HG02852 (cell line): ENCODE results near the gene CHST11.

Experiments used
- ATAC-seq: cut with Tn5 transposase; IDR thresholded peaks from one replicate; pipeline ENCODE4 v1.9.1; 2021; ENCODE audit warnings: mild to moderate bottlenecking, moderate library complexity; ENCODE audit not compliant: unreplicated experiment

CHST11 gene

DNA sequence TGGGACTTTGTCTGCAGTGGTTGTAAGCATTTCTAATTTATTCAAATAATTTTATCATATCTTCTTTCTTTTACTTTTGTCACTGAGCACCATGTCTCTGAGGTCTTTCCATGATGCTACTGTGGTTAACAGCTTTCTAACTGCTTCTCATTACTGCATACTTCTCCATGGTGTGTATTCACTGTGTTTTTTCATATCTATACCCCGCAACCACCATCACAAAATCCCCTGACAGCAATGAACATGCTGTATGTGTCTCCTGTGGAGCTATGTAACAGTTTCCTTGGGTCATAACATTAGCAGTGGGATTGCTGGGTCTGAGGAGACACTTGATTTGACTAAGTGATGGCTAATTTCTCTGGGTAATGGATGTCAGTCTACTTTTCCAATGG is 29.2 kb upstream of the CHST11 start:
- ATAC-seq = no peak

GRCh38 chr12:104433061-104433460 is 23.7 kb upstream of the CHST11 start:
- no peak for ATAC-seq

DNA sequence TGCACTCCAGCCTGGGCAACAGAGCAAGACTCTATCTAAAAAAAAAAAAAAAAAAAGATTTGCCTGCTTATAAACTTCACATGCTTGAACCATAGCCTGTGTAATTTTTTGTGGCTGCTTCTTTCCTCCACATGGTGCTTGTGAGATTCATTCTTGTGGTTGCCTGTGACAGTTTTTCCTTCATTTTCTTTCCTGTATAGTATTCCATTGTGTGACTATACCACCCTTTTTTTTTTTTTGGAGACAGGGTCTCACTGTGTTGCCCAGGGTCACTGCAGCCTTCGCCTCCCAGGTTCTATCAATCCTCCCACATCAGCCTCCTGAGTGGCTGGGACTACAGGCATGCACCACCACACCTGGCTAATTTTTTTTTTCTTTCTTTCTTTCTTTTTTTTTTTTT is 22.6 kb upstream of the CHST11 start:
- ATAC-seq = no peak

DNA sequence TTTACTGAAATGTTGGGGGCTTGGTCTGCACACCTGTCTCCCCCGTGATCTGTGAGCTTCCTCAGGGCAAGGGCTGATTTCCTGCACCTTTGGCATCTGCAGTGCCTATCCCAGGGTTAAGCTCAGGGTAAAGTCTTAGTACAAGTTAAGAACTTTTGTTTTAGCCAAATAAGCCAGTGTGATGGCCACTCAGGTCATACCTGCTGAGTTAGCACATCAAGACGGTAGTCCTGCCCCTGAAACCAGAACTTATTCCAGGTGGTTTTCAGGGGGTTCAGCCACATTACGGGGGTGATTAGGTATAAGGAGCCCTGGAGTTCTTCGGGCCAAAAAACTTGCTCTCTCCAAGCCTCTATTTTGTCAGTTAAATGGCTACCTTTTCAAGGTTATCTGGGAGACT is 21.6 kb upstream of the CHST11 start:
- ATAC-seq = no peak

DNA sequence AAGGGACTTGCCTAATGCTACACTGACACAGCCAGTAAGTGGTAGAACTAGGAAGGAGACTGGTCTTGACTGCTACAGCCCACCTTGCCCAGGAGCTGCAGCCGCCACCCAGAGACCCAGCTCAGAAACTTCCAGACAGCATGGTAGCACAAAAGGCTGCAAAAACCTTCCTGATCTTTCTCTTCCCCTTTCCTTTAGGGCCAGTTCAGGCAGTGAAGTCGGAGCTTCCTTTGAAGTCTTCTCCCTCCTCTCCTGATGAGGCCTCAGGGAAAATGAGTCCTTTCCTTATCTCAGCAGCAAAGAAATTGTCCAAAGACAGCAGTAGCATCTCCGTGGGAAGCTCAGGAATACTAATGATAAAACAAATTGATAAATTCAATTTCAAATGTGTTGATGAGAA is 21.0 kb upstream of the CHST11 start:
- ATAC-seq = no peak

GRCh38 chr12:104436790-104437189 is 20.0 kb upstream of the CHST11 start:
- ATAC-seq = no peak

GRCh38 chr12:104438134-104438533 is 18.6 kb upstream of the CHST11 start:
- no peak for ATAC-seq

- ATAC-seq = no peak
Observed at GRCh38 chr12:104439137-104439536, 17.6 kb upstream of the CHST11 start.

DNA sequence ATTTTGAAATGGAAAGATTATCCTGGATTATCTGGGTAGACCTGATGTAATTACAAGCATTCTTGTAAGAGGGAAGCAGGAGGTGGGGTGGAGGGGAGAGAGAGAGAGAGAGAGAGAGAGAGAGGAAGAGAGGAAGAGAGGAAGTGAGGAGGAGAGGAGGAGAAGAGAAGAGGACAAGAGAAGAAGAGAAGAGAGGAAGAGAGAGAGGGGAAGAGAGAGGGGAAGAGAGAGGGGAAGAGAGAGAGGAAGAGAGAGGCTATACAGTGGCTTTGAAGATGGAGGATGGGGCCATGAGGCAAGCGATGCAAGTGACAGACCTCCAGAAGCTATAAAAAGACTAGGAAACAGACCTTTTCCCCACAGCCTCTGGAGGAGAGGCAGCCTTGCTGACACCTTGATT is 13.7 kb upstream of the CHST11 start:
- no peak for ATAC-seq

GRCh38 chr12:104446646-104447421 is 9.9 kb upstream of the CHST11 start:
- no peak for ATAC-seq

- ATAC-seq = no peak
Observed at GRCh38 chr12:104448031-104448430, 8.7 kb upstream of the CHST11 start.

GRCh38 chr12:104448451-104448850 is 8.3 kb upstream of the CHST11 start:
- ATAC-seq = no peak

DNA sequence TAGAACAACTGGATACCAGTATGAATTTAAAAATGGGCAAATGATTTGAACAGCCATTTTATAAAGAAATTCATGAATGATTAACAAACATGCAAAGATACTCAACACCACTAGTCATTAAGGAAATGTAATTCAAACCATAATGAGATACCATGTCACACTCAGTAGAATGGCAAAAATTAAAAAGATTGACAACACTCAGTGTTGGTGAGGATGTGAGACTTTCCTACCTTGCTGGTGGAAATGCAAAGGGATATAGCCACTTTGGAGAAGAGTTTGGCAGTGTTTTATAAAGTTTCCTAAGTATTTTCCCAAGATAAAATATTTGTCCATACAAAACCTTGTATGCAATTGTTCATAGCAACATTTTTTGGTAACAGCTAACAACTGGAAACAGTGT is 6.0 kb upstream of the CHST11 start:
- ATAC-seq = no peak

- ATAC-seq = no peak
Observed at GRCh38 chr12:104452087-104452486, 4.7 kb upstream of the CHST11 start.

- no peak for ATAC-seq
Observed at GRCh38 chr12:104453133-104453532, 3.6 kb upstream of the CHST11 start.

- no peak for ATAC-seq
Observed at GRCh38 chr12:104454997-104455396, 1.8 kb upstream of the CHST11 start.

- no peak for ATAC-seq
Observed at GRCh38 chr12:104455578-104456416, 951 bp upstream of the CHST11 start.

GRCh38 chr12:104456950-104457745 is 400 bp downstream of the CHST11 start:
- ATAC-seq = peak; percentile 30

DNA sequence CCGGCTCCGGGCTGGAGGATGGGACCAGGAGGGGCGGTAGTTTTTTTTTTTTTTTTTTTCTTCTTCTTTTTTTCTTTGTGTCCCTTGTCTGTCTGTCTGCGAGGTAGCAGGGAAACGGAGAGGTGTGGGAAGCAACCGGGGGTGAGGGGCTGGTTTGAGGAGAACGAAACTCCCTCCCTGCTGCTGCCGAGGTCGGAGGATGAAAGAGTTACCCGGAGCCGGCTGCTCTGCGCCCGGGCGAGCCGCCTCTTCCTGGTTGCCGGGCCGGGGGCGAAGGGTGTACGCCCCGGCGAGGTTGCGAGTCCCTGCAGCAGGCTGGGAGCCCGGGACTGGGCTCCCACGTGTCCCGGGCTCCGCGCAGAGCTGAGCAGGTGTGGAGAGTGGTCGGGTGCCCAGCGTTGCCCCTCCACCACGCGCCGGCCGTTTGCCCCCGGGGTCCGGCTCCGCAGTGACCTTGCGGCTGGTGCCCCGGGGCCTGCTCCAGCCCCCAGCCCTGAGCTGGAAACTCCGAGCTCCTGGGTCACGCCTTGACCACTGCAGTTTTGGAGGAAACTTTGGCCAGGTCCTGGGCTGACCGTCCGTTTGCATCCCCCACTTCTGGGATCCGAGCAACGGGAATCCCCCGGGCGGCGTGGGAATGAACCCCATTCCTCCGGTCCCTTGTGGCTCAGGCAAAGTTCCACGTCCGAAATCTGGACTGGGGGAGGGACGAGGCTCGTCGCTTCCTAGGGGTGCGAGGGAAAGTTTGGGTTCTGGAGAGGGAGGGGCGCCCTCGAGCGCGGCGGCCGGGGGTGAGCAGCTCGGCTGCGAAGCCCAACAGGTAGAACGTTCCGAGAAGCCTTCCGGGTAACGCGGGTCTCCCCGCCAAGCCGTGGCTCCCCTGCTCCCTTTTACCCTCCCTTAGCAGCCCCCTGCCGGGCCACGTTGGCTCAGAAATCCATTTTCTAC is 1.3 kb downstream of the CHST11 start:
- no peak for ATAC-seq

DNA sequence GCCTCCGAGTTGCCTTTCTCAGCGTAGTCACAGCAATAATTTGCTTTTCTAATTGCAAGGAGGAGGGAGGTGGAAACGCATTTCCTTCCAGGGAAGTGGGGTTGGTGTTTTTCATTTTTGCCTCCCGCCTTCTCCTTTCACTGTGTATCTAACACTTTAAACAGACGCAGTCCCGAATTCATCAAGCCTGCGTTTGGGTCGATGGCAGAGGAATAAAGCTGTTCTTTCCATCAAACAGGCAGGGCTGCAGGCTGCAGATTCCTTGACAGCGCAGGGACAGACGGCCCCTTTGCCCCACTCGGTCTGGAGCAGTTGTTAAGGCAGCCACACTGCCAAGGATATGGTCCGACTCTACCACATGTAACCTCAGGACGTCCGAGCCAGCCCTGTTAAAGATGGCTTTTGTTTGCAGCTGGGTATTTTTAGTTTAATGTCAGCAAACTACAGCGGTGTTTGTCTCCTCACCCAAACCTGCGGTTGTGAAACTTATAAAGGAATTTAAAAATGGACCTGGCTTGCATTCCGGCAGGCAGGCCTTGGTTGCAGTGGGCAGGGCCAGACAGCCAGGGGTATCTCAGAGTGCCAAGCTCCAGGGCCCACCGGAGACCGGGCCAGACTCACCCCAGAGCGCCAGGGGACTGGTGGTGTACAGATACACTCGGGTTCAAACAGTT is 2.1 kb downstream of the CHST11 start:
- no peak for ATAC-seq
